ENCODE results near the gene PCDHGC5.
A peak's percentile ranks its signal among the peaks of the same experiment; 100 is the strongest.

PCDHGC5 gene

GRCh38 chr5:141488591-141489561, at the start of gene PCDHGC5:
Gene PCDHGC5, plus strand, starts transcription at chr5:141489081. Its CDS starts 160 bp downstream, at chr5:141489241.
- no peak for DNase-seq

GRCh38 chr5:141439411-141440141, 49.3 kb upstream of the PCDHGC5 start:
- DNase-seq = no peak

GRCh38 chr5:141440341-141440740, 48.5 kb upstream of the PCDHGC5 start:
- no peak for DNase-seq

GRCh38 chr5:141441571-141442170, 47.2 kb upstream of the PCDHGC5 start:
- no peak for DNase-seq

- DNase-seq = no peak
Observed at GRCh38 chr5:141465351-141465750, 23.5 kb upstream of the PCDHGC5 start.

GRCh38 chr5:141475625-141476131, 13.2 kb upstream of the PCDHGC5 start, which contains the start of gene PCDHGC3:
Gene PCDHGC3, plus strand, starts transcription at chr5:141475966. Its CDS starts 151 bp downstream, at chr5:141476117.
- DNase-seq = peak; percentile 50

GRCh38 chr5:141476132-141476911, 12.6 kb upstream of the PCDHGC5 start:
- no peak for DNase-seq

GRCh38 chr5:141477044-141477575, 11.8 kb upstream of the PCDHGC5 start:
- no peak for DNase-seq

GRCh38 chr5:141477815-141478214, 11.1 kb upstream of the PCDHGC5 start:
- no peak for DNase-seq

GRCh38 chr5:141478321-141478945, 10.4 kb upstream of the PCDHGC5 start:
- DNase-seq = no peak

- no peak for DNase-seq
Observed at GRCh38 chr5:141479776-141480175, 9.1 kb upstream of the PCDHGC5 start.

GRCh38 chr5:141483902-141484301, 5.0 kb upstream of the PCDHGC5 start:
- no peak for DNase-seq

GRCh38 chr5:141484310-141484640, 4.6 kb upstream of the PCDHGC5 start:
- DNase-seq = no peak

- DNase-seq = no peak
Observed at GRCh38 chr5:141484641-141485311, 4.1 kb upstream of the PCDHGC5 start, which contains the start of gene PCDHGC4. Gene PCDHGC4, plus strand, starts transcription at chr5:141485030. Its CDS starts 144 bp downstream, at chr5:141485174.

GRCh38 chr5:141485321-141486055, 3.4 kb upstream of the PCDHGC5 start:
- no peak for DNase-seq

GRCh38 chr5:141486091-141486490, 2.8 kb upstream of the PCDHGC5 start:
- no peak for DNase-seq

GRCh38 chr5:141487131-141487530, 1.8 kb upstream of the PCDHGC5 start:
- DNase-seq = no peak

GRCh38 chr5:141489841-141490240, 960 bp downstream of the PCDHGC5 start:
- DNase-seq = no peak

GRCh38 chr5:141490271-141490670, 1.4 kb downstream of the PCDHGC5 start:
- no peak for DNase-seq

GRCh38 chr5:141490771-141491170, 1.9 kb downstream of the PCDHGC5 start:
- DNase-seq = no peak

All from stimulated activated CD4-positive, alpha-beta T cell treated with anti-CD3 and anti-CD28 coated beads, Interleukin-4, amount 100 ng/mL, for 24 hours (primary cell).